Measurements from ENCODE around the gene MIPOL1.

GRCh38 chr14:37403626-37404025, 205.9 kb downstream of the MIPOL1 start:
- TF ChIP-seq CTCF (IDR thresholded peaks at IDR 0.05; ENCODE audit: low read depth, low read length, missing input control) (no peak), JUND (IDR thresholded peaks at IDR 0.05) (no peak), FOXA1 (IDR thresholded peaks at IDR 0.05) (no peak), FOXA2 (IDR thresholded peaks at IDR 0.05) (no peak), REST (IDR thresholded peaks at IDR 0.05) (no peak), HNF4G (IDR thresholded peaks at IDR 0.05) (no peak), MAX (IDR thresholded peaks at IDR 0.05) (no peak), TAF1 (conservative IDR thresholded peaks at IDR 0.05) (no peak), HNF4A (conservative IDR thresholded peaks at IDR 0.05) (no peak), GABPA (IDR thresholded peaks at IDR 0.05 in 1 of 2, conservative IDR thresholded peaks at IDR 0.05 in 1 of 2) (no peak)
